SK-N-SH (cell line): Measurements from ENCODE around the gene DAB2. TPM values are rescaled to one million over a fixed set of nuclear protein-coding genes. Genes with fewer than 3 reads are reported as not detected.

Experiments
- CTCF ChIA-PET: fragments of 300-600, 350-600 bp; formaldehyde crosslinking; extraction: SDS; loops from one replicate; lab custom pipeline; 2021; lab: Yijun Ruan, JAX
- POLR2A ChIA-PET: fragments of 350-600 bp; sonication (Branson Sonifier 250); formaldehyde crosslinking; extraction: SDS; loops from one replicate; lab custom pipeline; 2020; ENCODE audit warnings: antibody characterized with exemption, inconsistent platforms; lab: Yijun Ruan, JAX
- DNase-seq: peaks from one replicate; pipeline ENCODE4 v3.0.0; 2012
- H2AFZ ChIP-seq: fragments of 200-600 bp; sonication (generic); 2 replicates; pipeline ENCODE4 v1.8.1; 2016; ENCODE audit warnings: antibody characterized with exemption, mild to moderate bottlenecking, low read depth
- H3F3A ChIP-seq: fragments of 200-600 bp; sonication (generic); replicated peaks from 2 replicates; pipeline ENCODE3; 2016; ENCODE audit warnings: antibody characterized with exemption, mild to moderate bottlenecking; ENCODE audit not compliant: insufficient read depth
- H3K27ac ChIP-seq, 2 experiments: fragments of 200-500 bp in 1 of 2; fragments of 200-600 bp in 1 of 2; sonication (Bioruptor generic) in 1 of 2; sonication (generic), shearing (Covaris generic) in 1 of 2; 2 replicates each; pipeline versions ENCODE4 v1.5.1 to v1.6.1; 2014 to 2016; ENCODE audit warnings: low read depth in 2 of 2, inconsistent platforms in 1 of 2, low read length in 1 of 2, mild to moderate bottlenecking in 1 of 2, mixed read lengths in 1 of 2
- H3K27me3 ChIP-seq: fragments of 200-600 bp; sonication (generic), shearing (Covaris generic); 2 replicates; pipeline ENCODE4 v1.6.1; 2016; ENCODE audit warnings: mixed run types; ENCODE audit not compliant: insufficient read depth
- H3K36me3 ChIP-seq, 2 experiments: fragments of 200-500 bp in 1 of 2; fragments of 200-600 bp in 1 of 2; sonication (Bioruptor generic) in 1 of 2; sonication (generic) in 1 of 2; replicated peaks in 1 of 2; 2 replicates each; pipeline versions ENCODE3 to v1.5.1; 2014 to 2016; ENCODE audit warnings: low read length in 1 of 2, mild to moderate bottlenecking in 1 of 2; ENCODE audit not compliant: insufficient read depth in 2 of 2, control insufficient read depth in 1 of 2
- H3K4me1 ChIP-seq, 2 experiments: fragments of 200-500 bp in 1 of 2; fragments of 200-600 bp in 1 of 2; sonication (Bioruptor generic) in 1 of 2; sonication (generic), shearing (Covaris generic) in 1 of 2; 2 replicates each; pipeline versions ENCODE4 v1.5.1 to v1.6.1; 2014 to 2016; ENCODE audit warnings: low read depth in 1 of 2, low read length in 1 of 2, mixed run types in 1 of 2; ENCODE audit not compliant: insufficient read depth in 2 of 2, control insufficient read depth in 1 of 2
- H3K4me2 ChIP-seq: fragments of 200-600 bp; sonication (generic), shearing (Covaris generic); 2 replicates; pipeline ENCODE4 v1.6.1; 2017; ENCODE audit warnings: mixed run types
- H3K4me3 ChIP-seq, 2 experiments: fragments of 200-500 bp in 1 of 2; fragments of 200-600 bp in 1 of 2; sonication (Bioruptor generic) in 1 of 2; sonication (generic), shearing (Covaris generic) in 1 of 2; 2 replicates each; pipeline versions ENCODE4 v1.5.1 to v1.8.1; 2014 to 2016; ENCODE audit warnings: low read depth in 2 of 2, inconsistent platforms in 1 of 2, low read length in 1 of 2, mild to moderate bottlenecking in 1 of 2, mixed read lengths in 1 of 2, moderate library complexity in 1 of 2
- H3K79me2 ChIP-seq: fragments of 200-600 bp; sonication (generic); 2 replicates; pipeline ENCODE4 v1.8.1; 2017; ENCODE audit warnings: mild to moderate bottlenecking; ENCODE audit not compliant: insufficient read depth
- H3K9ac ChIP-seq: fragments of 200-600 bp; sonication (generic); 2 replicates; pipeline ENCODE4 v1.6.1; 2017; ENCODE audit warnings: mixed run types
- H3K9me2 ChIP-seq: fragments of 200-600 bp; sonication (generic); 2 replicates; pipeline ENCODE4 v1.6.1; 2017; ENCODE audit warnings: mixed run types
- H3K9me3 ChIP-seq: fragments of 200-600 bp; sonication (generic); 2 replicates; pipeline ENCODE4 v1.6.1; 2017; ENCODE audit warnings: mixed run types, mild to moderate bottlenecking, moderate library complexity
- H4K20me1 ChIP-seq: fragments of 200-600 bp; sonication (generic); 2 replicates; pipeline ENCODE4 v1.6.1; 2017; ENCODE audit warnings: mild to moderate bottlenecking, mixed run types; ENCODE audit not compliant: insufficient read depth
- CHD2 ChIP-seq: fragments of 150-350 bp; IDR thresholded peaks from 2 replicates; pipeline ENCODE4 v1.6.1; 2018; ENCODE audit warnings: low read length; ENCODE audit not compliant: partially characterized antibody
- CTCF ChIP-seq: fragments of 200-600 bp; sonication (generic); IDR thresholded peaks from 2 replicates; pipeline ENCODE4 v1.6.1; 2017; ENCODE audit warnings: antibody characterized with exemption, mild to moderate bottlenecking, moderate library complexity
- FOSL2 ChIP-seq: IDR thresholded peaks from 2 replicates; pipeline ENCODE4 v1.4.0; 2012; ENCODE audit warnings: low read depth, mild to moderate bottlenecking, moderate library complexity, borderline replicate concordance
- IRF3 ChIP-seq: fragments of 150-350 bp; IDR thresholded peaks from 2 replicates; pipeline ENCODE4 v1.6.1; 2016; ENCODE audit warnings: mild to moderate bottlenecking, low read depth, low read length
- MAX ChIP-seq: IDR thresholded peaks from 2 replicates; pipeline ENCODE4 v1.4.0; 2012; ENCODE audit warnings: low read depth
- MEF2A ChIP-seq: IDR thresholded peaks from 2 replicates; pipeline ENCODE4 v1.4.0; 2012; ENCODE audit warnings: low read depth, borderline replicate concordance
- MXI1 ChIP-seq: IDR thresholded peaks from 2 replicates; pipeline ENCODE4 v1.6.1; 2012; ENCODE audit warnings: mild to moderate bottlenecking, low read depth, low read length, improper control_type of control experiment
- PBX3 ChIP-seq: IDR thresholded peaks from 2 replicates; pipeline ENCODE4; 2012
- POLR2AphosphoS5 ChIP-seq: IDR thresholded peaks from 2 replicates; pipeline ENCODE4 v1.6.1; 2012; ENCODE audit warnings: low read depth, low read length
- RAD21 ChIP-seq: IDR thresholded peaks from 2 replicates; pipeline ENCODE4 v1.6.1; 2012; ENCODE audit warnings: mild to moderate bottlenecking, low read length
- SIN3A ChIP-seq: IDR thresholded peaks from 2 replicates; pipeline ENCODE4 v1.6.1; 2012; ENCODE audit warnings: low read depth, mild to moderate bottlenecking, low read length, moderate library complexity, borderline replicate concordance
- TAF1 ChIP-seq: IDR thresholded peaks from 2 replicates; pipeline ENCODE4 v1.6.1; 2012; ENCODE audit warnings: low read depth, mild to moderate bottlenecking, low read length, moderate library complexity, borderline replicate concordance
- TEAD4 ChIP-seq: IDR thresholded peaks from 2 replicates; pipeline ENCODE4 v1.4.0; 2012; ENCODE audit warnings: mild to moderate bottlenecking, borderline replicate concordance; ENCODE audit not compliant: insufficient read depth
- USF1 ChIP-seq: IDR thresholded peaks from 2 replicates; pipeline ENCODE4 v1.4.0; 2012; ENCODE audit warnings: low read depth, borderline replicate concordance
- ZBTB33 ChIP-seq: IDR thresholded peaks from 2 replicates; pipeline ENCODE4 v1.4.0; 2012; ENCODE audit warnings: low read depth, borderline replicate concordance
- WGBS: methylation state at CpG from one replicate; pipeline ENCODE4 v1.1.6; 2017; ENCODE audit warnings: low lambda C conversion rate; 5-methylcytosine and 5-hydroxymethylcytosine counted together
- polyA plus RNA-seq, 3 experiments: library from polyadenylated mRNA; depleted of rRNA; stranded (reverse); fragments of >200 nt; gene quantifications; 2 replicates each; pipeline ENCODE4 v1.2.3, GENCODE V29; 2012

The DAB2 gene
- polyA plus RNA-seq, 1 of the 3 experiments (the other 2 are of a cell fraction), result 23.7 TPM

- TF ChIP-seq RAD21, result no peak
These were observed 42.1 kb upstream of the DAB2 start (continued) for GRCh38 chr5:39466846-39467245.

- H3K4me1 ChIP-seq, result peaks cover 0 to 2% of the 10 kb centered on the region in 2 experiments; a peak in 1 of 4 replicates
- TF ChIP-seq MEF2A (no peak), PBX3 (no peak), USF1 (no peak), MXI1 (no peak), ZBTB33 (no peak), POLR2AphosphoS5 (no peak), MAX (no peak), RAD21 (no peak), TEAD4 (no peak), SIN3A (no peak), FOSL2 (no peak), CHD2 (no peak)
- H3K9ac ChIP-seq, result no peak overlapping the region
- no peaks in the 10 kb centered on the region; the same call in 1 of the 2 replicates for H3K27me3 ChIP-seq
- POLR2A ChIA-PET, result no interaction called here
- no peak overlapping the region for H3K4me2 ChIP-seq
- H3K9me3 ChIP-seq, result no peaks in the 10 kb centered on the region
- no peak overlapping the region for H3K4me3 ChIP-seq
- CTCF ChIA-PET, result interaction anchor here (1.8 kb wide), 1 partner anchor 9 kb away, joined by 4 read pairs; no protein-coding TSS in a partner anchor
- H3K79me2 ChIP-seq, result no peaks in the 10 kb centered on the region
- no peaks in the 10 kb centered on the region for H3F3A ChIP-seq
- no peaks in the 10 kb centered on the region for H4K20me1 ChIP-seq
- no peak for DNase-seq
- WGBS, result 25% methylated on average over 2 of the region's 2 CpGs
- H3K27ac ChIP-seq, result no peak overlapping the region
- H3K9me2 ChIP-seq, result no peaks in the 10 kb centered on the region
- H2AFZ ChIP-seq, result no peak overlapping the region
- H3K36me3 ChIP-seq, result no peaks in the 10 kb centered on the region
These were observed 41.1 kb upstream of the DAB2 start for GRCh38 chr5:39465843-39466242.

- Histone ChIP-seq H3K36me3 (no peaks in the 10 kb centered on the region), H3K27me3 (no peaks in the 10 kb centered on the region; the same call in 1 of the 2 replicates), H4K20me1 (no peaks in the 10 kb centered on the region), H3K4me3 (no peak overlapping the region), H3K4me1 (peaks cover 0 to 2% of the 10 kb centered on the region in 2 experiments; a peak in 1 of 4 replicates), H2AFZ (no peak overlapping the region), H3F3A (peaks cover 4% of the 10 kb centered on the region), H3K9me2 (no peaks in the 10 kb centered on the region), H3K27ac (no peak overlapping the region), H3K9ac (no peak overlapping the region), H3K4me2 (no peak overlapping the region), H3K79me2 (no peaks in the 10 kb centered on the region), H3K9me3 (no peaks in the 10 kb centered on the region)
- TF ChIP-seq ZBTB33, result no peak
- TF ChIP-seq IRF3, result no peak
- TF ChIP-seq CTCF, result no peak
- no peak for TF ChIP-seq TAF1
- 16% methylated on average over 2 of the region's 2 CpGs for WGBS
- POLR2A ChIA-PET, result no interaction called here
- DNase-seq, result no peak
- CTCF ChIA-PET, result interaction anchor here (1.8 kb wide), 1 partner anchor 10 kb away, joined by 4 read pairs; no protein-coding TSS in a partner anchor
These were observed 40.3 kb upstream of the DAB2 start for GRCh38 chr5:39465097-39465496.
